NOMO-1 treated with dmso at 0.1 percent for 144 hours (cell line): ENCODE measurements around the gene MAP2K7.
"Not testable (repeated sequence)": the region's sequence is repeated elsewhere in the genome, so short reads cannot be mapped to it uniquely, and the experiment has no call there.

Experiments used
- DNase-seq: peaks from one replicate; lab custom pipeline; 2025; ENCODE audit not compliant: unreplicated experiment; lab: John Stamatoyannopoulos, UW

The MAP2K7 gene

GRCh38 chr19:7961082-7961481 is 57.4 kb downstream of the MAP2K7 start:
- not testable (repeated sequence) for DNase-seq

GRCh38 chr19:7961920-7962626 is 58.4 kb downstream of the MAP2K7 start:
- no peak for DNase-seq

- DNase-seq = no peak
Observed at GRCh38 chr19:7962644-7963268, 59.1 kb downstream of the MAP2K7 start.

- DNase-seq = no peak
Observed at GRCh38 chr19:7963566-7963965, 59.9 kb downstream of the MAP2K7 start.
